Mesendoderm (in vitro differentiated cells): ENCODE results near the gene FEZ2.

Experiments used
- DNase-seq: peaks from one replicate; pipeline ENCODE4 v3.0.0; 2013
- H2AK5ac ChIP-seq: 2 replicates; pipeline ENCODE4 v1.6.1; 2013; ENCODE audit warnings: low read length, inconsistent platforms
- H2BK120ac ChIP-seq: 2 replicates; pipeline ENCODE4 v1.6.1; 2013; ENCODE audit warnings: low read depth, mild to moderate bottlenecking, low read length, moderate library complexity, mixed read lengths
- H2BK15ac ChIP-seq: replicated peaks from 2 replicates; pipeline ENCODE4 v1.6.1; 2013; ENCODE audit warnings: low read depth, mild to moderate bottlenecking, moderate library complexity
- H2BK5ac ChIP-seq: 2 replicates; pipeline ENCODE4 v1.6.1; 2013; ENCODE audit warnings: low read length, inconsistent platforms
- H3K18ac ChIP-seq: 2 replicates; pipeline ENCODE4 v1.6.1; 2013; ENCODE audit warnings: mild to moderate bottlenecking, low read length, mixed read lengths
- H3K23ac ChIP-seq: one replicate; pipeline ENCODE4 v1.6.1; 2013; ENCODE audit warnings: low read length
- H3K27ac ChIP-seq: 2 replicates; pipeline ENCODE4 v1.5.1; 2013; ENCODE audit warnings: low read depth, mild to moderate bottlenecking, inconsistent platforms, low read length, moderate library complexity
- H3K27me3 ChIP-seq: 2 replicates; pipeline ENCODE4 v1.6.1; 2013; ENCODE audit warnings: low read length, control low read depth, mild to moderate bottlenecking, inconsistent platforms; ENCODE audit not compliant: insufficient read depth, poor library complexity
- H3K36me3 ChIP-seq: 2 replicates; pipeline ENCODE4 v1.6.1; 2013; ENCODE audit warnings: low read length, inconsistent platforms; ENCODE audit not compliant: control insufficient read depth, insufficient read depth
- H3K4ac ChIP-seq: one replicate; pipeline ENCODE4 v1.6.1; 2013; ENCODE audit warnings: low read depth, mild to moderate bottlenecking, low read length, moderate library complexity
- H3K4me1 ChIP-seq: 2 replicates; pipeline ENCODE4 v1.6.1; 2013; ENCODE audit warnings: low read depth, low read length, inconsistent platforms; ENCODE audit not compliant: control insufficient read depth
- H3K4me2 ChIP-seq: 2 replicates; pipeline ENCODE4 v1.6.1; 2013; ENCODE audit warnings: low read length
- H3K4me3 ChIP-seq: 2 replicates; pipeline ENCODE4 v1.5.1; 2013; ENCODE audit warnings: mild to moderate bottlenecking, low read length
- H3K56ac ChIP-seq: one replicate; pipeline ENCODE4 v1.6.1; 2013; ENCODE audit warnings: low read length
- H3K79me1 ChIP-seq: 2 replicates; pipeline ENCODE4 v1.6.1; 2013; ENCODE audit warnings: low read length, inconsistent platforms
- H3K79me2 ChIP-seq: 2 replicates; pipeline ENCODE4 v1.6.1; 2013; ENCODE audit warnings: mild to moderate bottlenecking, low read length; ENCODE audit not compliant: control insufficient read depth, insufficient read depth
- H3K9ac ChIP-seq: 2 replicates; pipeline ENCODE4 v1.6.1; 2013; ENCODE audit warnings: low read length, inconsistent platforms
- H4K5ac ChIP-seq: one replicate; pipeline ENCODE4 v1.6.1; 2013; ENCODE audit warnings: low read length
- H4K8ac ChIP-seq: one replicate; pipeline ENCODE4 v1.6.1; 2013; ENCODE audit warnings: low read depth, mild to moderate bottlenecking, control low read depth, low read length, moderate library complexity
- WGBS: extraction: QIAGEN DNeasy Blood & Tissue Kit; methylation state at CpG from one replicate; pipeline ENCODE4 v1.1.7; 2013; ENCODE audit warnings: low lambda C conversion rate, missing lambda C conversion rate; ENCODE audit not compliant: insufficient coverage; ENCODE audit errors: extremely low coverage; 5-methylcytosine and 5-hydroxymethylcytosine counted together

Gene FEZ2

GRCh38 chr2:36572054-36572718 is 25.8 kb downstream of the FEZ2 start:
- Histone ChIP-seq H3K9ac (no peak overlapping the region), H2AK5ac (no peak overlapping the region), H3K18ac (no peak overlapping the region), H3K27me3 (no peaks in the 10 kb centered on the region), H2BK5ac (no peak overlapping the region), H3K79me1 (no peaks in the 10 kb centered on the region), H2BK120ac (no peak overlapping the region), H4K8ac (no peak overlapping the region), H3K56ac (no peak overlapping the region), H3K4me1 (peaks cover 3% of the 10 kb centered on the region), H2BK15ac (no peak overlapping the region), H4K5ac (no peak overlapping the region), H3K27ac (no peak overlapping the region), H3K4me2 (no peak overlapping the region), H3K4ac (no peak overlapping the region), H3K79me2 (no peaks in the 10 kb centered on the region), H3K4me3 (no peak overlapping the region), H3K36me3 (no peaks in the 10 kb centered on the region), H3K23ac (no peak overlapping the region)
- no CpG with 5 or more reads among the region's 3 CpGs for WGBS
- DNase-seq = peak; percentile 53

- Histone ChIP-seq H3K23ac (no peak overlapping the region), H4K5ac (no peak overlapping the region), H2AK5ac (no peak overlapping the region), H3K27me3 (no peaks in the 10 kb centered on the region), H3K27ac (no peak overlapping the region), H4K8ac (no peak overlapping the region), H3K9ac (no peak overlapping the region), H3K79me2 (no peaks in the 10 kb centered on the region), H3K18ac (no peak overlapping the region), H3K4me2 (no peak overlapping the region), H3K79me1 (no peaks in the 10 kb centered on the region), H3K36me3 (no peaks in the 10 kb centered on the region), H3K4me3 (no peak overlapping the region), H2BK5ac (no peak overlapping the region), H2BK120ac (no peak overlapping the region), H3K4me1 (peaks cover 3% of the 10 kb centered on the region), H3K4ac (no peak overlapping the region), H2BK15ac (no peak overlapping the region), H3K56ac (no peak overlapping the region)
- WGBS = no CpG with 5 or more reads among the region's 1 CpG
- no peak for DNase-seq
Observed at GRCh38 chr2:36570416-36570815, 27.6 kb downstream of the FEZ2 start.

- Histone ChIP-seq H4K8ac (no peak overlapping the region), H3K79me2 (no peaks in the 10 kb centered on the region), H2BK15ac (no peak overlapping the region), H2BK5ac (no peak overlapping the region), H3K36me3 (no peaks in the 10 kb centered on the region), H3K27me3 (no peaks in the 10 kb centered on the region), H3K4me2 (no peak overlapping the region), H3K9ac (no peak overlapping the region), H3K4me3 (no peak overlapping the region), H3K4me1 (peaks cover 8% of the 10 kb centered on the region), H3K79me1 (peaks cover 1% of the 10 kb centered on the region), H3K23ac (no peak overlapping the region), H2AK5ac (no peak overlapping the region), H3K18ac (no peak overlapping the region), H2BK120ac (no peak overlapping the region), H4K5ac (no peak overlapping the region), H3K27ac (no peak overlapping the region), H3K56ac (no peak overlapping the region), H3K4ac (no peak overlapping the region)
- WGBS = no CpG with 5 or more reads among the region's 3 CpGs
- no peak for DNase-seq
Observed at GRCh38 chr2:36569267-36569856, 28.6 kb downstream of the FEZ2 start.

GRCh38 chr2:36568516-36569246 is 29.3 kb downstream of the FEZ2 start:
- Histone ChIP-seq H3K4ac (no peak overlapping the region), H3K36me3 (no peaks in the 10 kb centered on the region), H2BK120ac (no peak overlapping the region), H4K5ac (no peak overlapping the region), H2BK15ac (no peak overlapping the region), H4K8ac (no peak overlapping the region), H3K79me1 (peaks cover 1% of the 10 kb centered on the region), H3K23ac (no peak overlapping the region), H3K27me3 (no peaks in the 10 kb centered on the region), H3K27ac (no peak overlapping the region), H3K4me2 (no peak overlapping the region), H3K18ac (peak overlapping the region; percentile 51), H3K9ac (no peak overlapping the region), H3K56ac (no peak overlapping the region), H3K79me2 (no peaks in the 10 kb centered on the region), H3K4me3 (no peak overlapping the region), H3K4me1 (peaks cover 8% of the 10 kb centered on the region), H2BK5ac (no peak overlapping the region), H2AK5ac (no peak overlapping the region)
- no CpG with 5 or more reads among the region's 6 CpGs for WGBS
- DNase-seq = no peak

GRCh38 chr2:36567711-36568408 is 30.1 kb downstream of the FEZ2 start:
- Histone ChIP-seq H2BK120ac (no peak overlapping the region), H2BK5ac (no peak overlapping the region), H3K9ac (no peak overlapping the region), H3K27me3 (no peaks in the 10 kb centered on the region), H3K36me3 (no peaks in the 10 kb centered on the region), H3K56ac (no peak overlapping the region), H3K18ac (no peak overlapping the region), H3K79me1 (peaks cover 1% of the 10 kb centered on the region), H4K8ac (no peak overlapping the region), H3K4me2 (no peak overlapping the region), H2BK15ac (no peak overlapping the region), H2AK5ac (no peak overlapping the region), H3K79me2 (no peaks in the 10 kb centered on the region), H3K4ac (no peak overlapping the region), H3K4me3 (no peak overlapping the region), H3K27ac (no peak overlapping the region), H3K23ac (no peak overlapping the region), H4K5ac (no peak overlapping the region), H3K4me1 (peaks cover 8% of the 10 kb centered on the region)
- WGBS = no CpG with 5 or more reads among the region's 6 CpGs
- no peak for DNase-seq
